Stimulated activated CD4-positive, alpha-beta T cell treated with anti-CD3 and anti-CD28 coated beads, Interleukin-2, amount 100 ng/mL, for 24 hours (primary cell): Measurements from ENCODE around the gene SST.
A peak's percentile ranks its signal among the peaks of the same experiment; 100 is the strongest.

Experiments
- DNase-seq, 2 donors: peaks; one replicate each; pipeline ENCODE4 v3.0.0-alpha.2; 2020

The SST gene

DNA sequence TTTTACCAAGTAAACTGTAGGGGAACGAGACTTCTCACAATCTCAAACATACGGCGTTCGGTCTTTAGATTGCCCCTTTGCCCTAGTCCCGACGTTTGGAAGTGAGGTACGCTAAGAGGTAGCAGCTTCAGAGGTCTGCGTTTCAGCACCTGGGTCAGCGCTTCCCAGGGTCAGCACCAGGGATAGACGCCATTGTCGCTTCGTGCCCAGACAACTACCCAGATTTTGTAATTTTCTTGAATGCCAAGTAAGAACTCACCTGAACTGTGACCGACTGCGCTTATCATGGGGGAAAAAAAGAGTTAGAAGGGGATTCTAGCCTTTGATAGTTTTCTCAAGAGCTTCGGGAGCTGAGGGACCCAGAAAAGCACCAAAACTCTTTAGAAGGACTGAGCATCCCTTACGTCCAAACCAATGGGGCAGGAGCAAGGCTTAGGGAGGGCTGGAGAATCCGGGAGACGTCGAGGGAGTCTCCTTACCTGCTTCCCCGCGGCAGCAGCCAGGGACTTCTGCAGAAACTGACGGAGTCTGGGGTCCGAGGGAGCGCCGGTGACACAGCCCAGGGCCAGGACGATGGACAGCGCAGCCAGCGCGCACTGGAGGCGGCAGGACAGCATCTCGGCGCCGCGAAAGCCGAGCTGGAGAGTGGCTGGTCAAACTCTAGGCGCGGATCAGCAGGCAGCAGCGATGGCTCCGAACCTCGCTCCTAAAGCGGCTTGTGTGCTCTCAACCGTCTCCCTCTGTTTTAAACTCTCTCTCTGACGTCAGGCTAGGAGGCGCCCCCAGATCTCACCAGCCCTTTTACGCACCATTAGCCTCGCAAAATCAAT, at the start of gene SST:
Gene SST, minus strand, starts transcription at position 720 of the 830 bp plus-strand sequence. Its CDS starts 103 bp downstream, at position 617.
- DNase-seq: peak in 1 of 2 donors; percentile 35

DNA sequence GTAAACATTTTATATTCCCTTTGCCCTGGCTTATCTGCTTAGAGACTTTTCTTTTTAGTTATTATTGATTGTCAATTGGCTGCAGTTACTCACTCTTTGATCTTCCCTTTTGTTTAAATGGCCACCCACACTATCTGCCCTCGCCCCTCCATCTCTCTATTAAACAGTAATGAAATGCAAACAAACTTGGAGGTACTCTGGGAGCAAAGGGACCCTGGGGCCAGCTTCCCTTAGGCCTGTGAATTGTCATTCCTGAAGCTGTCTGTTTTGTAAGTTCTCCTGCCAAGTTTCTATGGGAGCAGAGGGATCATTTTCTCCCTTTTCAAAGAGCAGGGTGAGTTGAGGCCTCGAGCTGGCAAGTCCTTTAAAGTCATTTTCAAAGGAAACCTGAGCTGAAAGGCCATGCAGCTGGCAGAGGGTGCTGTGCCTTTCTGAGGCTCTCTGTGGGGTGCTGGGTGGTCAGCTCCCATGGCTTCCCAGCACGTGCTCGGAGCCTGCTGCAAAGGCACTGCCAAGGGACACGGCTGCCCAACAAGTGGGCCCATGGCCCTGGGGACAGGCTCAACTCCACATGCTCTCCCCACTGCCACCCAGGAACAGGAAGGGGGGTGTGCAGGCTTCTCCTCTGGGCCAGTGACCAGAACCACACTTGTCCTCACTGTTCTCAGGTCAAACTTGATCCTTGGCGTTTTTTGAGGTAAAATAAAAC, 49.6 kb upstream of the SST start:
- DNase-seq: no peak

DNA sequence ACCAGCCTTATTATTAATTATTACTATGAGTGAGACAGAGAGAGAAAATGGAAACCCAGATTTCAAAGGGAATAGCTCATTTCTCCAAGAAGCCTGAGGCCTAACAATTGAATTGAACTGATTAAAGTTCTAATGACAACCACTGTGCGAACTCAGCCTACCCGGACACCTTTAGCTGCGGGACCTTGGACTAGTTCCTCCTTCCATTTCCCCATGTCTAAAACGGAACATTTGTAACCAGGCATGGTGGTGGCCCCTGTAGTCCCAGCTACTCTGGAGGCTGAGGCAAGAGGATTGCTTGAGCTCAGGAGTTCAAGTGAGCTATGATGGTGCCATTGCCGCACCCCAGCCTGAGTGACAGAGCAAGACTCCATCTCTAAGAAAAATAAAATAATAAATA, 48.6 kb upstream of the SST start:
- no peak for DNase-seq

DNA sequence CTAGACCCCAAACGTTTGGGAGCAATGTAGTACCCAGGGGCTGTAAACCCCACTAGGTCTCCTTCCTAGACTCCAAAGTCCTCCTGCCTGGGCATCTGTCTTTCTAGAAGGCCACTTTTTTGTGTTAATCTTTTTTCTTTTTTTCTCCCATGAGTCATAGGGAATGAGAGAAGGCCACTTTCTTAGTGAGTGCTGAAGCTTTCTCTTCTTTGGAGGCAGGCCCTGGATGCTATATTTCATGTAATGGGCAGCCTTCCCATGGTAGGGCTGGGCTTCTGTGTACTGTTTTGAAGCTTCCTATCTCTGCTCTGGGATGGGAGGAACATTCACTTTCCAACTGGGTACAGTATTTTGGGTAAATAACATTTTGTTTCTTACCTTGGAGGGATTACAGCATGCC, 47.4 kb upstream of the SST start:
- DNase-seq: no peak

DNA sequence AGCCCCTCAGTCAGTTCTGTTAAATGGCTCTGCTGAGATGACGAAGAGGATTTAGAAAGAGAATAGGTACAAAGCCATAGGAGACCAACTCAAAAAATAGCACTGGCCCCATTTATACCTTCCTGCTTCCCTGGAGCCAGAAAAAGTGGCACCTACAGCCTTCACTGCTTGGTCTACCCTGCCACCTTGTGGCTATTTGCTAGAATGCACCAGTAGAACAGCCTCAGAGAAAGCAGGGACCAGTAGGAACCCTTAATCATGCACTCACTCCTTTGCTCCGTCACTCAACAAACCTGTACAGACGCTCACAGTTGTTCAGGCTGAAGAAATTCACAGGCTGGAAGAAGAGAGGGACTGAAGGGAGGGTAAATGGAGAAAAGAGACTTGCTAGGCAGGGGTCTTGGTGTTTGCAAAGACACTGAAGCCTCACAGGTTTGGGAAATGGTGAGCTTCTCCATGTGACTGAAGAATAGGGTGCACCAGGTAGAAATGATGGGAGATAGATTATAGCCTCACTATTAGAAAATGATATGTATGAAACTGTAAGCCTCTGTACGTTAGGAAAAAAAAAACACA, 44.3 kb upstream of the SST start:
- peak; percentile 73 to 78 for DNase-seq

DNA sequence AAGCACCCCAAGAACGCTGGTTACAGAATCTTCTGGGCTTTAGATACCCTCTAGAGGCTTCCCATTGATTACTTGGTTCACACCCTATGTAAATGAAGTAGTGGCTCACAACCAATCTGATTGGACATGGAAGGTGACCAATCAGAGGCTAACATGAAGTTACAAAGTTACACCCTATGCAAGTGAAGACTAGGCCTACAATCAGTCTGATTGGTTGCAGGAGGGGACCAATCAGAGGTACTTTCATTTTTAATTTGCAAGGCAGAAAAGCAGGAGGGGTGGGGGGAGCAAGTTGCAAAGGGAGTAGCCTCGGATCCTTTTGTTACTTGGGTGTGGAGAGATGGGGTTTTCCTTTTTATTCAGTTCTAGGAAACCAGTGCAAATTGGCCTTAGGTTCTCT, 43.3 kb upstream of the SST start:
- no peak for DNase-seq

DNA sequence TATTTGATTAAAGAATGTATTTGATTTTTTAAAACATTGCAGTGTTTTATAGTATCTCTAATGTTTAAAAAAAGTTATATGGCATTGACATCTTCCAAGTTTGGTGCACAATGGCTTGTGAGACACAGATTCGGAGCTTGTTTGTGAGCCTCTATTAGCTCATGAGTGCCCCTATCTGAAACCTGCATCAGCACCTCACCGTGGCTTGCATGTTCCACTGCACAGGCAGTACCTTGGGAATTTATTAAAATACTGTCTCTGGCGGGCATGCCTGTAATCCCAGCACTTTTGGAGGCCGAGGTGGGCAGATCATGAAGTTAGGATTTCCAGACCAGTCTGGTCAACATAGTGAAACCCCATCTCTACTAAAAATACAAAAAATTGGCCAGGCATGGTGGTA, 39.0 kb upstream of the SST start:
- DNase-seq: no peak

DNA sequence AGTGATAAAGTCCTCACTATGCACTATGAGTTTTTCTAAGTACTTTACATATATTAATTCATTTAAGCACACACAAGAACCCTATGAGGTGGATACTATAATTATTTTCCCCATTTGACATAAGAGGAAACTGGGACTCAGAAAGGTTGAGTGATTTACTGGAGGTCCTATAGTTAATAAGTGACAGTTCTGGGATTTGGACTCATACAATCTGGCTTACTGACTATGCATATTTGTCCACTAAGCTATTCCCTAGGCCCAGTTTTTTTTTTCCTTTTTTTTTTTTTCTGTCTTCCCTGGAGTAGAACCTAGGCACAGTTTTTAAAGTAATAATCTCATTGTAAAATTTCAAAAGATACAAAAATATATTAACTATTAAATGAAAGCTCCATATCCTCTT, 38.5 kb upstream of the SST start:
- no peak for DNase-seq

DNA sequence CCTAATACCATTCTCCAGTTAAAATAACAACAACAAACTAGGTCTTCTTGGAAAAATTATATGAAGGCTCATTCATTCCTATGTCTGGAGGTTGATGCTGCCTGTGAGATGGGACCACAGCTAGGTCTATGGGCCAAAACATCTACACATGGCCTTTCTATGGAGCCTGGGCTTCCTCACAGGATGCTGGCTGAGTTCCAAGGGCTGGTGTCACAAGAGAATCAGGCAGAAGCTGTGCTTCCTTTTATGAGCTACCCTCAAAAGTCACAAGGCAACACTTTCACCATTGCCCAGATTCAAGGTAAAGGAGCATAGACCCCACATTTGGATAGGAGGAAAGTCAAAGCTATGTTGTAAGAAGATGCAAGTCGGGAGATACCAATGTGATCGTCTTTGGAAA, 36.8 kb upstream of the SST start:
- DNase-seq: no peak

DNA sequence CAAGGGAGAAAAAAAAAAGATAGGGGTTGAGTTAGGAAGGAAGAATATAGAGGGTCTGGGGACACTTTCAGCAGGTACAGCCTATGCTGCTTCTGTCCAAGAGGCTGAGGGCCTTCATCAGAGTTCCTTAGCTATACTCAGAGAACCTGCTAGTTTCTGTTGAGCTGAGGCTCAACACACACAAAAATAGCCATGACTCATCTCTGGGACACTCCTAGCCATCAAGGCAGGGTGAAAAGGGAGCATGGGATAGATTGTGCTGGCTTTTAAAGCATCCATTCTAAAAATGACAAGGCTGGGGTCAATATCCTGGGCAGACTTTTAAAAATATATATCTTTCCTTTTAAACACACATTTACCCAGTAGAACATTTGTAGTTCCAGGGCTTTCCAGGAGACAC, 35.0 kb upstream of the SST start:
- DNase-seq: no peak

DNA sequence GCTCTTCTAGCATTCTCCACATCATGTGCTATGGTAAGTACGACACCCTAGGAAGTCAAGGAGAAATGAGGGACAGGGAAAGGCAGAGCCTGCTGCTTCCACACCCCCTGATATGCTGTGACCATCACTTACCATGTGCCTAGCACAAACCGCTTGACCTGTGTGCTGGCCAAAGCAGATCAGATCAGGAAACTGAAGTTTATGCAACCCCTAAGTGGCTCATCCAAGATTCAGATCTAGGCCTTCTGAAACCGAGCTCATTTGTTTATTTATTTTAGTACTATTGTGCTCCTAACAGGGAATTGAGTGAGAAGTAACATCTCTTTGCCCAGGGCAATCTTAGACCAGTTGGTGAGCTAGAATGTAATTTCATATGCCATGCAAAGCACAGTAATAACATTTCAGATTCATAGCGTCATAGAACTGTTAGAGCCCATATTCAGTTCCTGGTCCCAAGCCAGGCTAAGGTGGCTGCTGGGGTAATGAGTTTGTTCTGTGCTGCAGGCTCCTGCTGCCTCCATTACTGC, 32.4 kb upstream of the SST start, which contains the start of gene RTP2:
Gene RTP2, minus strand, starts transcription at position 51 of the 527 bp plus-strand sequence. CDS start 429 bp downstream, outside the sequence.
- no peak for DNase-seq

DNA sequence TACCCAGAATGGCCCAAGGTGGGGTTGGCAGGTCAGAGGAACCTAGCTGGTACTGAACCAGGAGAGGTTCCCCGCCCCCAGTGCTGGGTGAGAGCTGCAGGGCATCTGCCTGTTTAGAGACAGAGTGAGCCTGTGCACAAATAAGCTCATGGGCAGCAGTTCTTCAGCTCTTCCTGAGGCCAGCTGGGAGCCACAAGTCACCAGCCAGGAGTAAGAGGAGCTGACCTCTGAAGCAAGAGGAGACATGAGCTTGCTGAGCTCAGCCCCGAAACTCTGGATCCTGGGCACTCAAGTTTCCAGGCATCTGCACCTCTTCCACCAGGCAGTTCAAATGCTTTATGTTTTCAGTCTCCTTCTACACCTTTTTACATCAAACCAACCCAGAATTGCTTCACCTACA, 30.1 kb upstream of the SST start:
- DNase-seq: no peak

DNA sequence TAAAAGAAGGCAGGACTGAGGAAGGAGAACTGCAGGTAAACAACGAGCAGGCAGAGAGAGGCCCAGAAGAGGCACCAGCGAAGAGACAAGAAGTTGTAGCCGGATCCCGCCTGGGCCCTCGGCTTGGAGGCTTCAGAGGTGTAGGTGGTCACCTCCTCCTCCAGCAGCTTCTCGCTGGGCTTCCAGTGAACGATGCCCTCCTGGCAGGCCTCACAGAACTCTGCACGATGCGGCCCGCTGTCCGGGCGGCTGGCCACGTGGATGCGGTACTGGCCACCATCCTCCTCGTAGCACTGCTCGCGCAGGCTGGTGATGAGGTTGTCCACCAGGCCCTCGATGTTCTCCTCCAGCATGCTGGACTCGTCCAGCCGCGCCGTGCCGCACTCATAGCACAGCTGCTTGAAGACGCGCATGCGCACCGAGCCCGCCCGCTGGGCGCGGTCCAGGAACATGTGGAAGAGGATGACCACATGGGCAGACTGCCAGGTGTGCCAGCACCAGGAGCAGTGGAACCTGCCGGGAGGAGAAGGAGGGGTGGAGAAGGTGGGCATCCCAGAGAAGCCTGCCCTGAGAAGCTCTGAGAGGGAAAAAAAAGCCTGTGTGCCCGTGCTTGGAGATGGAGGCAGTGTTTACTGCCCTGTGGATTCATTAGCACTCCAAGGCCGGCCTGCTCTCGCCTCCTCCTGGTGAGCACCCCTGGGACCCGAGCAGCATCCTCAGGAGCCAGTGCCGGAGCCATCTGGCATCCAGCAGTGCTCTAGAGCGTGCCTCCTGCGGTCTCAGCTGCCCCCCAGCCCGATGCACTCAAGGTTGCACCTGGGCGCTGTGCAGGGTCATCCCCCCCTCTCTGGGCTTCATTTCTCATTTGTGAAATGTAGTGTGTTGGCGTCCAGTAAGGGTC, 28.6 kb upstream of the SST start:
- no peak for DNase-seq

DNA sequence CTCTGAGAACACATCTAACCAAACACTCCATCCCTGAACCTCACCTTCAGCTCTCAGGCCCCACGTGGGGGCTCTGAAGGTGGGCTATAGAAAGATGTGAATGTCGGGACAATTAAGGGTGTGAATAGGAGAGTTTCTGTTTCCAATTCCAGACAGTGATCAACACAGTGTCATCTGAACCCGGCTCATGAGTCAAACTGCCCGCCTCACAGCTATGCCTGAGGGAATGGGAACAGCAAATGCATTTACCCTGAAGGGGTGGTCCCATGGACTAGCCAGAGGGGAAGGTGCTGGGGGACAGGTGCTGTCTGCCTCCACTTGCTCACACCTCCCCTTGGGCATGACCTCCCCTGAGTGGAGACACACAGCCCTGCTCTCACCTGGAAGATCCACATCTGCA, 25.8 kb upstream of the SST start:
- no peak for DNase-seq

DNA sequence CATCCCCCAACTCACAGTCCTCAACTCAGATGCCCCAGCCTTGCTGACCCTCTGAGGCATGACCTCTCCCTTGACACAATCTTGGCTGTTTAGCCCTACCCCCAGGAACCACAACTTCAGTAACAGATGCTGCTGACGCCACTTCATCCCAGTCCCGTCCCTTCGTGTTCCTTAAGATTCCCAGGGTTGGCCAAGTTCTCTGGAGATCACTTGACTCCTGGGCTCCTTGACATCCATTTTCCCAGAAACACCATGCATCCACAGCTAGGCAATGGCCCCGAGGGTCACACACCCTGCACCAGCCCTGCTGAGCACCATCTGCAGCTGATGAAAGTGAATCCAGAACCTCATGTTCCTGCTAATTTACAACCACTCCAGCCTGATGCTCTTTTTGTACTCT, 25.3 kb upstream of the SST start:
- no peak for DNase-seq

DNA sequence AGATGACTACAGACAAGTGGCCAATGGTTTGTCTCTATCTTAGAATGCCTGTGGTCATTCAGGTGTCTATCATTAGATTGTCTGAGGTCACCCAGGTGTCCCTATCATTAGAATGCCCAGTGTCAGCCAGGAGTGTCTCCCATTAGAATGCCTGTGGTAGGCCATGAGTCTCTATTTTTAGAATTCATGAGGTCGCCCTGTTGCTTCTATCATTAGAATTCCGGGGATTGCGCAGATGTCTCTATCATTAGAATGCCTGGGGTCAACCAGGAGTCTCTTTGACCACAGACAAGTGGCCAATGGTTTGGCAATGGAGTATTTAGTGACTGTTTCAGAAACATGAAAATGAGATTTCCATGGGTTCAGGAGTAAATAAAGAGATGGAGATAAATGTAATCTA, 24.6 kb upstream of the SST start:
- no peak for DNase-seq

DNA sequence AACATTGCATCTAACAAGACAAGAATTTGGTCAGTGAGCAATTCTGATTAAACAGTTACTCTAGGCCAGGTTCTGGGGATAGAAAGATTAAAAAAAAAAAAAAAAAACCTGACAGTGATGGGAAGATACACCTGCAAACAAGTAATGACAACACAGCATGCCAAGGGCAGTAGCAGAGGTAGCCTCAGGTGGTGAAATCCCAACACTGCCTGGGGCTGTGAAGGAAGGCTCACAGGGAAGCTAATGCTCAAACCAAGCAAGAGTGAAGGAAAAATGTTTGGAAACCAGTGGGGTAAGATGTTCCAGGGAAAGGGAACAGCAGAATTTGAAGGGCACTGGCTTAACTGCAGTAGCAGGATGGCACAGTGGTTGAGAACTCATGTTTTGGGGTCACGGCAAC, 23.2 kb upstream of the SST start:
- DNase-seq: no peak

DNA sequence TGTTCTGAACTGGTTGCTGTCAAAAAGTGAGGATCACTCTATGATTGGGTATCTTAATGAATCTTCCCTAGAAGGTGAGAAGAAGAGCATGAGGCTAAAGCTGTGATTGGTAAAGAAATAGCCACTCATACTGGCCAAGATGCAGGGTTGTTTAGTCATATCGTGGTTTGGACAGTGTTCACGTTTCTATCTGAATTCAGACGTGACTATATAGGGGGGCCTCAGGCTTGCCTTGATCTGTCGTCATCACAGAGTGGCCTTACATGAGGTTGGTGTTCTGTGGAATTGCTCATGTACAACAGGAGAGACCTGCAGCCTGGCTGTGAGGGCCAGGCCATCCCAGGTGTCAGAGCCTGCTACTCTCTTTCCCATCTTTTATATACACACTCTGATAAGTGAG, 19.8 kb upstream of the SST start:
- DNase-seq: no peak

DNA sequence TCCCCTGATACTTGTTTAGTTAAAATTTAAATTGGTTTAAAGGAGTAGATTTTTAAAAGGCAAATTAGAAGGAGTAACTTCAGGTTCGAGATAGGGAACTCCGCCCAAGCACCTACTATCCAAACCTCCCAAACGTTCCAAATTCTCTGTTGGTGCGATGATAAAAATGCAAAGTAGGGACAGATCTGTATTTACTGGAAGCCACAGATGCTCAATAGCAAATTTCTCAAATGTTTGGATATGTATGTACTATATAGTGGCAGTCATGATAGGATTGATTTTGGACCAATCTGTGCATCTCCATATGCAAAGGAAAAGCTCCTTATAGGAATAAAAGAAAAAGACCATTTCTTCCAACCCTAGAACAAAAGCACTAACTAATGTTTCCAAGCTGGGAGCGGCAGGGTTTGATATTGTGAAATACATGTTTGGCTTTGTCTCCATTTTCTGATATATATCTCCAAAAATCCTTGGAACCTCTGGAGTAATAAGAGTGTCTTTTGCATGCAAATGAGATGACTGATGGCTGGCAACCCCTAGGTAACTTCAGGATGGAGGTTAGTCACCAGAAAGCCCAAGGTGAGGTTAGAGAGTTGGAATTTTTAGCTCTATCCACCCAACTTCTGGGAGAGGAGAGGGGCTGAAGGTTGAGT, 16.6 kb upstream of the SST start:
- DNase-seq: no peak

DNA sequence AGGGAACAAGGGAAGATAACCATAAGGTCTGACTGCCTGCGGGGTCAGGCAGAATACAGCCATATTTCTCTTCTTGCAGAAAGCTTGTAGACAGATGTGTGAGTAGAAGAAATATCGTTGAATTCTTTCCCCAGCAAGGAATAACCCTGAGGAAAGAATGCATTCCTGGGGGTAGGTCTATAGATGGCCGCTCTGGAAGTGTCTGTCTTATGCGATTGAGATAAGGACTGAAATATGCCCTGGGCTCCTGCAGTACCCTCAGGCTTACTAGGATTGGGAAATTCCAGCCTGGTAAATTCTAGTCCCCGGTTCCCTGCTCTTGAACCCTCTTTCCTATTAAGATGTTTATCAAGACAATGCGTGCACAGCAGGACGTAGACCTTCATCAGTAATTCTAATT, 15.8 kb upstream of the SST start:
- DNase-seq: no peak

DNA sequence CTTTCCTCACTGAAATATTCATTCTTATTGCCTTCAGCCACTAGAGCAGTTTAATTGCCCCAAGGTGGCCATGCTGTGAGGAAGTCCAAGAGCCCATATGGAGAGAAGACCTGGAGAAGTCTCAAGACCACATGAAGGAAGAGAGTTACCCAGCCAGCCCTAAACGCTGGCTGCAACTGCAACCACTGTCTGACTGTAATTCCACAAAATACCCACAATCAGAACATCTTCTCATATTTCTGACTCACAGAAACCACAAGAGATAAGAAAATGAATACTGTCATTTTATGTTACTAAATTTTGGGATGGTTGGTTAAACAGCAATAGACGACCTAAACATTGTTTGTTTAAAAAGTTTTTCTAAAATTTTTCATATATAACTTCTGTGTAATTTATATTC, 14.7 kb upstream of the SST start:
- DNase-seq: peak in 1 of 2 donors; percentile 11

DNA sequence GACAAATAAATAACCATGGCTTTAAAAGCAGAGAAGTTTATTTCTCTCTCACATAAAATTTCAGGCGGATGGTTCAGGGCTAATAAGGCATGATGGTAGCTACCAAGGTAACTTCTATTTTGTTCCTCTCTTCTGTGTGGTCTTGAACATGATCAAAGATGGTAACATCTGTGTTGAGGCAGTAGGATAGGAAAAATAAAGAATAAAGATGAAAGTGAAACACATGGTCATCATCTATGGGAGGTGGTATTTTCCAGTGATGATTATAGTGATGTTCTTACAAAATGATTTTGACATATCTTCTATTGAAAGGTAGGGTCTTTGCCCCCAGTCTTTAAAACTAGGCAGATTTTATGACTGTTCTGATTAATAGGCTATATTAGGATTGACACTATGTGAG, 14.2 kb upstream of the SST start:
- DNase-seq: no peak
